Urinary bladder (tissue), 4 donors: Measurements from ENCODE around the gene HPD. TPM values are rescaled to one million over a fixed set of nuclear protein-coding genes. Genes with fewer than 3 reads are reported as not detected.

Source experiments
- DNase-seq: peaks from one replicate; pipeline ENCODE4 v3.0.0-alpha.2; 2015; ENCODE audit errors: extremely low spot score
- H3K27ac ChIP-seq: one replicate; pipeline ENCODE4 v1.5.1; 2013; ENCODE audit warnings: low read depth, mild to moderate bottlenecking, moderate library complexity
- H3K36me3 ChIP-seq: one replicate; pipeline ENCODE4 v1.6.1; 2013; ENCODE audit warnings: mild to moderate bottlenecking, moderate library complexity; ENCODE audit not compliant: insufficient read depth
- H3K4me1 ChIP-seq: one replicate; pipeline ENCODE4 v1.6.1; 2013; ENCODE audit warnings: mild to moderate bottlenecking, moderate library complexity; ENCODE audit not compliant: insufficient read depth
- H3K4me3 ChIP-seq: one replicate; pipeline ENCODE4 v1.5.1; 2013; ENCODE audit warnings: low read depth, low read length
- WGBS: extraction: QIAGEN DNeasy Blood & Tissue Kit; methylation state at CpG from one replicate; pipeline ENCODE4 v1.1.7; 2013; 5-methylcytosine and 5-hydroxymethylcytosine counted together
- polyA plus RNA-seq: library from polyadenylated mRNA; stranded (reverse); fragments of 200-250 nt; gene quantifications from one replicate; pipeline ENCODE4 v1.2.3, GENCODE V29; 2013
- total RNA-seq: library from RNA; depleted of rRNA; stranded (reverse); fragments of >200 nt; gene quantifications from one replicate; pipeline ENCODE4 v1.2.3, GENCODE V29; 2014
- donor health status: healthy with polysubstance abuse.
- donor health status: healthy.

Gene HPD
- total and polyA plus RNA-seq, 2 donors, result 4.0 TPM; not detected in 1

DNA sequence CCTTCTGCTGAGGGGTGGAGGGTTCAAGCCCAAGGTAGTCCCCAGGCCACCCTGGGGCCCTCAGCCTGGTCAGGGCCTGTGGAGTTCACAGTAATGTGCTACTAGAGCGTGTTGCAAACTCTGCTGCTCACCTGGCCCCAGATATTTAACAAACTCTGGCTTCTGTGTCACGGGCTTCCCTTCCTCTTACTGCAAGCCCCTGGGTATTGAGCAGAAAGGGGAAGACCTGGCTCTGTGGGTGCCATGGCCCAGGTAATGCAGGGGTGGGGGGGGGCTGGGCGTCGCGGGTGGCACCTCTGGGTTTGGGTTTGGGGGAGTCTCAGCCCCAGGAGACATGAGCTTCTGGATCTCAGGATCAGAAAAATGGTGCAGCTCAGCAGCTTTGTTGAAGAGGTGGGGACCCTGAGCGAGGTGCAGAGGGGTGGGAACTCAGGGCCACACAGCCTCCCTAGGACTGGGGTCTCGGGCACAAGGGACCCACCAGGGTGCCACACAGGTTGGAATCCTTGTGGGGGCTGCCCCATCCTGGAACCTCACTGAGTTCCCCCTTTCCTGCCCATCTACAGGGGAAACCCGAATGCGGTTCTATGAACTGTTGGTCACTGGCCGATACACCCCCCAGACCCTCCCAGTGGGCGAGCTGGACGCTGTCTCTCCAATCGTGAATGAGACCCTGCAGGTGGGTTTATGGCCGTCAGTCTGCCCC lies 50.9 kb downstream of the HPD start:
- Histone ChIP-seq H3K4me3 (no peak overlapping the region), H3K36me3 (peaks cover 3% of the 10 kb centered on the region), H3K27ac (no peak overlapping the region), H3K4me1 (peaks cover 2% of the 10 kb centered on the region)
- WGBS, result 84% methylated on average over 14 of the region's 14 CpGs
- DNase-seq, result no peak

DNA sequence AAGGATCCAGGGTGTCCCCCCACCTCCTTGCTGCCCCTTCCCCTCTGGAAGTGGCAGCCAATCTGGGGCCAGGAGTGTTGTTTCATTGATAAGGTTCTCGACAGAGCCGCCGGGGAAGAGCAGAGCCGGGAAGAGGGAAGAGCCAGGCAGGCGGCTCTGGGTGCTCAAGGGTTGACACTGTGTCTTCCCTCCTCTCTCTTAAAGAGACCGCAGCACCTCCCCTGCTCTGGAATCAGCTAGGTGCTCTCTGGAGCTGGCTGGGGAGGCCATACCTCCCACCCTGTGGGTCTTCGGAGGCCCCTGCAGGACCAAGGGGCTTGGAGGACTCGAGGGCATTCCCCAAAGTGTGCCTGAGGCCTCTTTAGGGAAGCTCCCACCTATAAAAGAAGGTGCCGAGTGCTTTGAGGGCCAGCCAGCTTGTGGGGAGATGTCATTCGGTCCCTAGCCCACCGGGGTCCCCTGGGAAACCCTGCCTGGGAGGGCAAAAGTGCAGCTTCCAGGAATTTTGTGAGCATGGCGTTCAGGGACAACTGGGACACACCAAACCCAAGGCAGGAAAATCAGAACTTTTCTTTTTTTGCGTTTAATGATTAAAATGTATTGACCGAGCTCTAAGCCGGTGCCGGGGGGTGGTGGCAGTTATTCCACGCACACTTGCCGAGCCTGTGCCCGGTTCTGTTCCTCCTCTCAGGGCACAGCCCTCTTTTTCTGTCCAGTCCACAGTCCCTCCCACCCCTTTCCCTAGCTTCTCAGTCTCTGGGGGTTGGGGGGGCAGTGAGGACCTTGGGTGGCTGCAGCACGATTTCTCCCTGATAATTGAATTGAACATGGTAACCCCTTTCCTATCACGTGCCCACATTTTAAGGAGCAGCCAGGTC lies 51.9 kb downstream of the HPD start:
- Histone ChIP-seq H3K36me3 (peaks cover 3% of the 10 kb centered on the region), H3K4me3 (peak overlapping the region; percentile 97), H3K27ac (peak overlapping the region; percentile 23), H3K4me1 (peaks cover 2% of the 10 kb centered on the region)
- no peak for DNase-seq
- 34% methylated on average over 21 of the region's 21 CpGs for WGBS

DNA sequence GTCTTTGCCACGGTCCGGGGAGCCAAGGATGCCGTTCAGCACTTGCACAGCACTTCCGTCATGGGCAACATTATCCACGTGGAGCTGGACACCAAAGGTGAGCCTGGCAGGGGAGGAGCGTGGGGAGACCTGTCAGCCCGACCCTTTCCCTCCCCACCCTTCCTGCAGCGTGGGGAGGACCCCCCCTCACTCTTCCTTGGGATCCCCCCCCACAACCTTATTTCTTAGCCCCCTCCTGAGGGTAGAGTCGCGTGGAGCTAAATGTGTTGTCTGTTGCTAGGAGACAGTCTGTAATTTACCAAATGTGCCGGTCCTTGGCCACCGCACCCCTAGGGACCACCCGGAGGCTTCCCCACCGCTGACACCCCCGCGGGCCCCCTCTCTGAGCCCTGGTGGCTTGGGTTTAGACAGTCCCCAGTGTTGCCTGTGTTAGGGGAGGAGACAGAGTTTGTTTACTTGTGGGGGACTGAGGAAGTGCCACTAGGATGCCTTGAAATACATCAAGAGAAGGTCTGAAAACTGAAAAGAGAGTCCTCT lies 52.6 kb downstream of the HPD start:
- no peak for DNase-seq
- Histone ChIP-seq H3K4me1 (peaks cover 2% of the 10 kb centered on the region), H3K36me3 (peaks cover 3% of the 10 kb centered on the region), H3K4me3 (peak overlapping the region; percentile 97), H3K27ac (peak overlapping the region; percentile 23)
- 5% methylated on average over 16 of the region's 16 CpGs for WGBS

DNA sequence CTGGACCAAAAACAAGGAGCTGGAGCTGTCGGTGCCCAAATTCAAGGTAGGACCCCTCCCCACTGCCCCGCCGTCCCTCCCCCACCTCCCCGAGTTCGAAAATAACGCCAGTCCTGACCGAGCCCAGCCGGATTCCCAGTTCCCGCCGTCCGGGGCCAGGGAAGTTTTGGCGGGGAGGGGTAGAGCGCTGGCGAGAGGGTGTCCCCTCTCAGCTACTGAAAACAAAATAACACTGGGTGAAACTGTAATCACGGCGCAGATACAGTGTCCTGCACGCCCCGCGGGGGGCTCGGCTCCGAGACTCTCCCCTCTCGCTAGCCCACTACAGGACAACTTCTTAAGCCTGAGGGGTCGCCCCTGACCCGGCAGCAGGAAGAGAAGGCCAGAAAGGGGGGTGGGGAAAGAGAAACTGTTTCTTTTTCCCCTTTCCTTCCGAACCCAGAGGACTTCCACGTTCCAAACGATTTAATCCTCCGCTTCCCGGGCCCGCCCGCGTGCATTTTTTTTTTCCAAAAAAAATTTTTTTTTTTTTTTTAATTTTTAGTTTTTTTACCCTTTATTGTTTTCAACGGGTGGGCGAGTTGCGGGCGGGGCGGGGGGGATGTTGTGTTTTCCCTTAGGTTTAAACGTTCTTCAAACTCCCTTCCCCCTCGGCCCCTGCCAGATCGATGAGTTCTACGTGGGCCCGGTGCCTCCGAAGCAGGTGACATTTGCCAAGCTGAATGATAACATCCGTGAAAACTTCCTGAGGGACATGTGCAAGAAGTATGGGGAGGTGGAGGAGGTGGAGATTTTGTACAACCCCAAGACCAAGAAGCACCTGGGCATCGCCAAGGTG lies 53.3 kb downstream of the HPD start:
- Histone ChIP-seq H3K4me1 (peaks cover 2% of the 10 kb centered on the region), H3K27ac (peak overlapping the region; percentile 56), H3K4me3 (peak overlapping the region; percentile 97), H3K36me3 (peaks cover 3% of the 10 kb centered on the region)
- DNase-seq, result no peak
- 2% methylated on average over 45 of the region's 45 CpGs for WGBS

DNA sequence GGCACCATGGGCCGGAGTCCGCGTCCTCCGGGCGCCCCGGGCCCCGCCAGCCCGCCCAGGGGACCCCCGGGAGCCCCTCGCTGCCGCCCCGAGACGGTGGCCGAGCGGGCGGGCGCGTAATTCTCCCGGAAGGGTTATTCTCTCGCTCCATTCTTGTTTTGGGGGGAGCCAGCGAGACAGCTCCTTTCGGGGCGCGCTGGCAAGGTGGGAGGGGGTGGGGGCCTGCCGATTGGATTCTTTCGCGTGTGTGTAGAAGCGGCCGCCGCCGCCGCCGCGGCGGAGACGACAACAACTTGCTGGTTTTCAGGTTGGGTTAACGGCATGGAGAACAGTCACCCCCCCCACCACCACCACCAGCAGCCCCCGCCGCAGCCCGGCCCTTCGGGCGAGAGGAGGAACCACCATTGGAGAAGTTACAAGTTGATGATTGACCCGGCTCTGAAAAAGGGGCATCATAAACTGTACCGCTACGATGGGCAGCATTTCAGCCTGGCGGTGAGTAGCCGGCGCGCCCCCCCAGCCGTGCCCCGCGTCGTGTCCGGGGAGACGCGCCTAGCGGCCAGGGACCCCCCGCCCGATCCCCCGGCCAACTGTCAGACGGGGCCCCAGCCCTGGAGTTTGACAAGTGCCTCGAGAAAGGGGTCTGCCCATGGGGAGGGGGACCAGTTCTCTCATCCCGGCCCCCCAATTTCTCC lies 54.1 kb downstream of the HPD start:
- Histone ChIP-seq H3K36me3 (peaks cover 3% of the 10 kb centered on the region), H3K4me1 (peaks cover 2% of the 10 kb centered on the region), H3K4me3 (peak overlapping the region; percentile 97), H3K27ac (peak overlapping the region; percentile 100)
- under 1% methylated on average over 63 of the region's 63 CpGs for WGBS
- no peak for DNase-seq

DNA sequence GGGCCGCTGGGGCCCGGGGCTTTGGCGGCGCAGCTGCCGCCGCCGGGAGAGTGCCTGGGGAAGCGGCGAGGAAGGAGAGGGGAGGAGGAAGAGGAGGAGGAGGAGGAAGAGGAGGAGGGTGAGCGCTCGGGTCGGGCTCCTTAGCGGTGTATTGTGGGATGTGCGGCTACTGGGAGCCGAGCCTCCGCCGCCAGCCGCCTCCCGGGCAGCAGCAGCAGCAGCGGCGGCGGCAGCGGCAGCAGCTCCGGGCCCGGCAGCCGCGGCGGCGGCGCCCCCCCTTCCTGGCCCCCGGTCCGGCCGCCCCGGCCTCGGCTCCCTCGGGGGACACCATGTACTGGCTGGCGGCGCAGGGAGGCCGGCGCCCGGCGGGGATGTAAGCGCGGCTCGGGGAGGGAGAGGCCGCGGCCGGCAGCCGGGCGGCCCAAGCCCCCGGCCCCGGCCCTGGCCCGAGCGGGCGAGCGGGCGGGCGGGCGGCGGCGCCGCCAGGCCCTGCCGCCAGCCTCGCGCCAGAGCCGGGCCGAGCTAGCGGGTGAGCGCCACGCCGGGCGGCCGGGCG lies 54.7 kb downstream of the HPD start, which contains the start of gene SETD1B:
Gene SETD1B, plus strand, starts transcription at position 149 of the 556 bp plus-strand sequence. CDS start 729 bp downstream, outside the sequence.
- under 1% methylated on average over 73 of the region's 74 CpGs for WGBS
- peaks cover 3% of the 10 kb centered on the region for H3K36me3 ChIP-seq

DNA sequence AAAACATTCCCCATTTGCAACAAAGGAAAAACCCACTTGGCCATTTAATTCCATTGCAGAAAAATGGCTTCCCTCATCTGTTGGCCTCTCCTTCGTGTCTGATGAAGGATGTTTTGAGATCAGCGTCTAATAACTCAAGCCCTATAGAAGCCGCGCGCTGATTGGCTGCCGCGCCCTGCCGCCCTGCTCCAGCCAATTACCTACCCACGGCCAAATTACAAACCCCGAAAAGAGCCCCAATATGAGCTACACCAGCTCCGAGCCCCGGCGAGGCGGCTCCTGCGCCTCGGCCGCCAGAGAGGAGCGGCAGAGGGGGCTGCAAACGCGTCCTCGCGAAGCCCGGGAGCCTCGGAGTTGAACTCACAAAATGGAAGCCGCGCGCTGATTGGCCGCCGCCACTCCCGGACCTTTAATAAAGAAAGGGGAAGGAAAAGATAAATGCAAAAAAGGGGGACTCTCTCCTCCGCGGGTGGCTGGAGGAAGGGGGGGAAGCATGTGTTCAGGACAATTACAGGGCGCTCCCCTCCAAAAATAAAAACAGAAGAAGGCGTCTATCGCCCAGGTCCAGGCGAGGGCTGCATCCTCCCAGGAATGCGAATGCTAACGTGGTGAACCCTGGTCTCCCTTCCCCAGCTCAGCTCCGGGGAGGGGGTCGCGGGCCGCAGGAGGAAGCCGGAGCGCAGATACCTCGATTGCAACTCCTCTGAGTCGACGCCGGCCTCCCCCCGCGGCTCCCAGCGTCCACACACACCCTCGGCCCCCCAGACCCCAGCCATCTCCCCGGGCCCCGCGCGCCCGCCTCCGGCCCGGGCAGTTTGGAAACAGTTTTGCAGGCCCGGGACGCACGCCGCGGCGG lies 55.6 kb downstream of the HPD start:
- H3K27ac ChIP-seq, result peak overlapping the region; percentile 100
- DNase-seq, result peak; percentile 94
- peaks cover under 1% of the 10 kb centered on the region for H3K36me3 ChIP-seq
- H3K4me3 ChIP-seq, result peak overlapping the region; percentile 97
- WGBS, result under 1% methylated on average over 65 of the region's 65 CpGs
- H3K4me1 ChIP-seq, result peaks cover 2% of the 10 kb centered on the region

More for the DNA sequence above, 54.7 kb downstream of the HPD start, which contains the start of gene SETD1B:
- H3K4me3 ChIP-seq, result peak within 1 kb of the TSS; percentile 97
- DNase-seq, result no peak
- peaks cover 2% of the 10 kb centered on the region for H3K4me1 ChIP-seq
- peak within 1 kb of the TSS; percentile 100 for H3K27ac ChIP-seq

DNA sequence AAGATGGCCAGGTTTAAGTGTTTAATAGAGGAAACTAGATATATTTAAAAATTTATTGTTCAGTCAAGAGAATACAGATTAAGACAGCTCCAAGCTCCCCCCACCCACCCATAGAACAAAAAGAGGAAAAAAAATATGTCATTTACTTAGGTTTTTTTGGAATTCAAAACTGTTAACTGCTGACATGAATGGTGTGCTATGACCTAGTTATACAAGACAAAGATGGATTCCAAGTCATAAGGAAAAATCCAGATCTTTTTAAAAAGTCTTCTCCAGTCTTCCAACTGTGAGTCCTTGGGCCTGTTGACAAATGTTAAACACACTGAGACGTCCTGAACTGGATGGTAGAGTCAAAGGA lies 56.2 kb downstream of the HPD start:
- peaks cover 5% of the 10 kb centered on the region for H3K4me1 ChIP-seq
- H3K27ac ChIP-seq, result peak overlapping the region; percentile 100
- H3K36me3 ChIP-seq, result no peaks in the 10 kb centered on the region
- WGBS, result 0% methylated on average over 1 of the region's 1 CpG
- H3K4me3 ChIP-seq, result peak overlapping the region; percentile 97
- DNase-seq, result no peak

DNA sequence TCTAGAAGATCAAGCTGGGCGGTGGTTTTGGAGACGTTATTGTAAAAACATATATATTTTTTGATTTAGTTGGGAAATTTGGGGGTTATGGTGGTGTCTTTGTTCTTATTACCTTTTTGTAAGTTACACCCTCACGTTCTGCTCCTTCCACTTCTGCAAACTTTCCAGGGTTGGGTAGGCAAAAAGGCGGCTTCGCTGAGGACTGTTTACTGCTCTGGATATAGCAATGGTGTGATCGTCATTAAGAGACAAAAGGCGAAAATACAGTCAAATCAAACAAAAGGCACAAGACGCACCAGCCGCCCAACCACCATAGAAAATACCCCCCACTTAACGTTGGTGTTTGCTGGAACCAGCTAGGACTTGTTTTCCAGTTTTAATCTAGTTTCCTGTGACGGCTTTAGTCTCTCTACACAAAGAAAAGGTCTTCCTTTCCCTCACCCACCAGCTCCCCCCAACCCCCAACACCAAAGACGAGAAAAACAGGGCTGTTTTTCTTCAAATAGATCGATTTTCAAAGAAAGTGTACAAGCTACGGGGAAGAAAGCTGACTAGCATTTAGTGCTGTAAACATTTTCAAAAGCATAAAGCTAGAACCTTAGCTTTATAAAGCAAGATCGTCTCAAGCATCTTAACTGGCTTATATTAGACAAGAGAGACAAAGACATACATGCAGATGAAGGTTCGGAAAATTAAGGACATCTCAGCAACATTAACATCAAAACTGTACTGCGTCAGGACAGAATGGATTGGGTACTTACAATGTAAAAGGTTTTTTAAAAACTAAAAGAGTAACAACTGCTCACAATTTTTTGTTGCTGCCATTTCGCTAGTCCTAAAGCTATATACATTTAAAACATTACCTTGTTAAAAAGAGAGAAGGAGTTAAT lies 56.8 kb downstream of the HPD start:
- 3% methylated on average over 18 of the region's 18 CpGs for WGBS
- H3K4me3 ChIP-seq, result peak overlapping the region; percentile 97
- H3K4me1 ChIP-seq, result peaks cover 5% of the 10 kb centered on the region
- no peak for DNase-seq
- peak overlapping the region; percentile 100 for H3K27ac ChIP-seq
- no peaks in the 10 kb centered on the region for H3K36me3 ChIP-seq

DNA sequence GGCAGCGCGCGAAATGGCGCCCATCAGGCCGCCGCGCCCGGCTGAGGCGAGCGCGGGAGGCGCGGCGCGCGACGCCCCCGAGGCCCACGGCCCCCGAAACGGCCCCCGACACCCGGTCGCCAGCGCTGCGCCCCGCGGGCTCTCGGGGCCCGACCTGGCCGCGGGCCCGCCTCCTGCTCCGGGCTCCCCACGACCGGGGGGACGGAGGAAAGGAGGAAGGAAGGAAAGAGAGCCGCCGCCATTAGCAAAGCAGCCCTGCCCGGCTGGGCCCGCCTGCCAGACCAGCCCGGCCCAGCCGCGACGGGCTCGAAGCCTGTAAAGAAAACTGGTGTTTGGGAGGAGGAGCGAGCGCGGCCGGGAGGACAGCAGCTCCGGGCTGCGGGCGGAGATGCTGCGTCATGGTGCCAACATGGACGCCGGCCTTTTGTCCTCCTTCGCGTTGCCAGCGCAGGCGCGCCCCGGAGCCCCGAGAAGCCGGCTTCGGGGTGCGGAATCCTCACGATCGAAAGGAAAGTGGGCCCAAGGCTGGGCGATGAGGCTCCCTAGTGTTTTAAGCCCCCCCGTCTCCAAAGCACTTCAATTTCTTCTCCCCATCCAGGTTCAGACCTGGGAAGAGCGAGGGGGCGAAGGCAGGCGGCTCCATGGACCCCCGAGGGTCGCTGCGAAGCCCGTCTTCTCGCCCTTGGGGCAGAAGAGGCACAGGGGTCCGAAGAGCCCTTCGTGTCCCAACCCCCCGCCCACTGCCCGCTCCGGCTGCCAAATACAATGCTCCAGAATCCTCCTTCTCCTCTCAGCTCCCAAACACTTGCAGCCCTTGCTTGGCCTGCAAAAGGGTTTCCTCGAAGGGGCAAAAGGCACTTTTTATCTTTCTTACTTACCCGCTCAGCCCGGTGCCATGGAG lies 57.7 kb downstream of the HPD start:
- under 1% methylated on average over 86 of the region's 86 CpGs for WGBS
- peak overlapping the region; percentile 100 for H3K27ac ChIP-seq
- H3K36me3 ChIP-seq, result no peaks in the 10 kb centered on the region
- H3K4me1 ChIP-seq, result peaks cover 3% of the 10 kb centered on the region
- H3K4me3 ChIP-seq, result peak overlapping the region; percentile 97
- DNase-seq, result no peak
